C4-2B (cell line): ENCODE data around the gene PDZD11.

Experiments used
- H3K27ac ChIP-seq: fragments of 450-650 bp; 2 replicates; pipeline ENCODE4 v1.5.1; 2017
- ZFX ChIP-seq: fragments of 450-650 bp; IDR thresholded peaks from 2 replicates; pipeline ENCODE4 v1.6.1; 2017
- TF ChIP-seq, protein P1 (sequence below): fragments of 450-650 bp; conservative IDR thresholded peaks from 2 replicates; pipeline ENCODE4 v1.5.1; 2017; ENCODE audit warnings: mild to moderate bottlenecking

Gene PDZD11

GRCh38 chrX:70322784-70323183 is 33.1 kb upstream of the PDZD11 start:
- TF ChIP-seq, protein P1, sequence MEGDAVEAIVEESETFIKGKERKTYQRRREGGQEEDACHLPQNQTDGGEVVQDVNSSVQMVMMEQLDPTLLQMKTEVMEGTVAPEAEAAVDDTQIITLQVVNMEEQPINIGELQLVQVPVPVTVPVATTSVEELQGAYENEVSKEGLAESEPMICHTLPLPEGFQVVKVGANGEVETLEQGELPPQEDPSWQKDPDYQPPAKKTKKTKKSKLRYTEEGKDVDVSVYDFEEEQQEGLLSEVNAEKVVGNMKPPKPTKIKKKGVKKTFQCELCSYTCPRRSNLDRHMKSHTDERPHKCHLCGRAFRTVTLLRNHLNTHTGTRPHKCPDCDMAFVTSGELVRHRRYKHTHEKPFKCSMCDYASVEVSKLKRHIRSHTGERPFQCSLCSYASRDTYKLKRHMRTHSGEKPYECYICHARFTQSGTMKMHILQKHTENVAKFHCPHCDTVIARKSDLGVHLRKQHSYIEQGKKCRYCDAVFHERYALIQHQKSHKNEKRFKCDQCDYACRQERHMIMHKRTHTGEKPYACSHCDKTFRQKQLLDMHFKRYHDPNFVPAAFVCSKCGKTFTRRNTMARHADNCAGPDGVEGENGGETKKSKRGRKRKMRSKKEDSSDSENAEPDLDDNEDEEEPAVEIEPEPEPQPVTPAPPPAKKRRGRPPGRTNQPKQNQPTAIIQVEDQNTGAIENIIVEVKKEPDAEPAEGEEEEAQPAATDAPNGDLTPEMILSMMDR: no peak
- TF ChIP-seq ZFX: no peak
- H3K27ac ChIP-seq: no peak overlapping the region

GRCh38 chrX:70313503-70313902 is 23.8 kb upstream of the PDZD11 start:
- TF ChIP-seq ZFX: no peak
- TF ChIP-seq, protein P1: no peak
- H3K27ac ChIP-seq: no peak overlapping the region

- TF ChIP-seq, protein P1: no peak
- no peak for TF ChIP-seq ZFX
- no peak overlapping the region for H3K27ac ChIP-seq
These were observed 12.0 kb upstream of the PDZD11 start for GRCh38 chrX:70301716-70302115.

- TF ChIP-seq, protein P1: no peak
These were observed 3.9 kb upstream of the PDZD11 start for GRCh38 chrX:70293621-70294020.

GRCh38 chrX:70292788-70293187 is 3.1 kb upstream of the PDZD11 start:
- no peak overlapping the region for H3K27ac ChIP-seq
- TF ChIP-seq, protein P1: no peak
- no peak for TF ChIP-seq ZFX

More at GRCh38 chrX:70293621-70294020, 3.9 kb upstream of the PDZD11 start:
- no peak overlapping the region for H3K27ac ChIP-seq

DNA sequence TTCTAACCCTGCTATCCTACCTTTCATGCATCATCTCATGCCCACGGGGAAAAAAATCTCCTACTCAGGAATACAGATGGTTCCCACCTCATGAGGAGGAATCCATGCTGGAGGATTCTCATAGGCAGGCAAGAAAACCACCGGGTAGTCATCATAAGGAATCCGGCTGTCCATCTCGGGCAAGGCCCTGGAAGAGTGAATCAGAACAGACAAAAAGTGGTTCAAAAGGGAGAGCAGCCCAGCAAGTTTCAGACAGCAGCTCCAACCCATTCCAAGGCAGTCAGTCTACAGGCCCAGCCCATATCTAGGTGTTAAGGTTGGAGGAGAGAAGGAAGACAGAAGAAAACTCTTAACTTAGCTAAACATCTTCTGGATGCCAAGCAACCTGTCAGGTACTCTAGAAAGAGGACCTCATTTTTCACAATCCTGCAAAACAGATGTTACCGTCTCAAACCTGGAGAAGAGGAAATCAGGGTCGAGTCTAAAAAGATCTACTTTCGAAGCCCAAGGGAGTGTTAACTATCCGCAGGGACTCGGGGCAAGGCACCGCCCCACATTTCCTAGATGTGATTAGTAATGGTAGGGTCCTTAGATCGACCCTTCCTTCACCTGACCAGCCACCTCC is 447 bp downstream of the PDZD11 start:
- TF ChIP-seq, protein P1: no peak
- no peak for TF ChIP-seq ZFX
- H3K27ac ChIP-seq: peak overlapping the region; percentile 94

DNA sequence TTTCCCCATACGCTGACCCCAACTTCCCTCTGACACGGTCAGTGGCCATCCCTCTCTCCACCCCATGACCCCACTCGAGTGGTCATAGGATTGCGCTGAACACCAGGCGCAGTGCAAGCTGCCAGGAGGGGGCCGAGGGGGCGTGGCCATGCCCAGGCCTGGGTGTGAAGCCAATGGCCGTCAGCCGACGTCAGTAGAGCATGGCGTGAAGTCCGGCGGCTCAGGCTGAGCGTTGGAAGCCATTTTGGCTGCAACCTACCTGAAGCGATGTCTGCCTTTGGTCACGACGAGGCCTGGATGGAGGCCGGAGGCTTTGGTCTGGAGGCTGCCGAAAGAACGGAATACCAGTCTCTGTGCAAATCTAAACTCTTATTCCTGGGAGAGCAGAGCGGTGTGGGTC is 7.8 kb downstream of the PDZD11 start, which contains the start of gene RAB41:
Gene RAB41 (plus strand): TSS at position 222 of the 400 bp plus-strand sequence. CDS start 46 bp downstream, at position 268.
- TF ChIP-seq, protein P1: no peak
- TF ChIP-seq ZFX: no peak
- no peak within 1 kb of the TSS for H3K27ac ChIP-seq
